NCI-H510A treated with DMSO at 0.1 percent for 48 hours (cell line): ENCODE data around the gene TRMT11.
"Not testable (repeated sequence)": the region's sequence is repeated elsewhere in the genome, so short reads cannot be mapped to it uniquely, and the experiment has no call there.

ENCODE experiments used
- DNase-seq: peaks from one replicate; lab custom pipeline; 2025; lab: John Stamatoyannopoulos, UW

The TRMT11 gene

DNA sequence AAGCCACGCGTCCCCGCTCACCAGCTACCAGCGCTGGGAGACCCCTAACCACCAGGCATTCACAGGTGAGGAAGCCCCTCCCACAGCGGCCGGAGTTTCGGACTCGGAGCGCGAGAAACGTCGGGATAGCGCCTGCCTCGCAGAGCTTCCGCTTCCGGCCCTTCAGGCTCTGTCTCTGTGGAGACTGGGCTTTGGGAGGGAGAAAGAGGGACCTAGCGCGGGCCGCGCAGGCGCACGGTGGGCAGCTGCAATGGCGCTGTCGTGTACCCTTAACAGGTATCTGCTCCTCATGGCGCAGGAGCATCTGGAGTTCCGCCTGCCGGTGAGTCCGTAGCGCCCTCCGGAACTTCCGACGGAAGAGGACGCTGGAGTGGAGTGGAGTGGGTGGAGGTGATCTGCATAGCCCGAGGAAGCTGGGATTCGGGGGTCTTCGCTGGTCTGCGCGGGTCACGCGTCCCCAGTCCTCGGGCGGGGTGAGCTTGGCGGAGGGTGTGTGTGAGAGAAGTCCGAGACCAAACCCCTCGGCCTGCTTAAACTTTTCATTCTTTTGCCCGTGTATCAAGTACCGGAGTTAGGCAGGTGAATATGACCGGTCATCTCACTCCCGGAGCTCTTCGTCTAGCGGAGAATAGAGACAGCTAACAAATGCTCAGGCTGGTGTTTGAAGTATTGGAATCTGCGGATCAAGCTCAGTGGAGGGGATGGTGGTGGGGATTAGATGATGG lies at the start of gene TRMT11:
TRMT11 (plus strand) TSS at position 240 of the 725 bp plus-strand sequence; CDS start at position 251, 11 bp downstream.
- peak; percentile 78 for DNase-seq

DNA sequence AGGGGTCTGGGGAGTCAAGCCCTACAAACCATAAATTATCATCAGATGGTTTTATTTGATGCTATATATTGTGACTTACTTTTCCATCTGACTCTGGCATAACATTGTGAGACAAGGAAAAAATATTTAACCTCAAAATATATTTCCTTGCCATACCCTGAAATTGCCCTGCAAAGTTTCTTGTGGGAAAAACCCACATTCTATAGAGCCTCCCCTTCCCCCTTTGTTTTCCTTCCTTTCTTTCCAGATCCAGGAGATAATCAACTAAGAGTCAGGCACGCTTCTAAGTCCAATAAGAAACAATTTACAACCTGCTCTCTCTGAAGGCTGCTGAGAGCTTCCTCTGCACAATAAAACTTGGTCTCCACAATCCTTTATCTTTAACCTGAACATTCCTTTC lies 47.3 kb upstream of the TRMT11 start:
- DNase-seq: no peak

DNA sequence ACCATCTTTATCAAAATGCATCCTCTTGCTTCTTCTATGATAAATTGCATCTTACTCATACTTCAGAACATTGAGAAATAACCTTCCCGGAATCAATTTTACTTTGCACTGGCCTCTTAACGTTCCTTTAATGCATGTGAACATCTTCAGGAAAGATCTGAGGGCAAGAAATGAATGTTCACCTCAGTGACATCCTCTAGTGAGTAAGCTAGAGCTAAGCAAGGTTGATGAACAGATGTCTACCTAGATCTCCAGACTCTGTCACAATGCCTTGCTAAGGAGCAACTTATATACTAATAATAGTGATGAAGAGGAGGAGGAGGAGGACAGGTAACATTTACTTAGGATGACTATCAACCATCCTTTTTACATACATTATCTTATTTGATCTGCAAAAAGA lies 46.5 kb upstream of the TRMT11 start:
- DNase-seq: no peak

DNA sequence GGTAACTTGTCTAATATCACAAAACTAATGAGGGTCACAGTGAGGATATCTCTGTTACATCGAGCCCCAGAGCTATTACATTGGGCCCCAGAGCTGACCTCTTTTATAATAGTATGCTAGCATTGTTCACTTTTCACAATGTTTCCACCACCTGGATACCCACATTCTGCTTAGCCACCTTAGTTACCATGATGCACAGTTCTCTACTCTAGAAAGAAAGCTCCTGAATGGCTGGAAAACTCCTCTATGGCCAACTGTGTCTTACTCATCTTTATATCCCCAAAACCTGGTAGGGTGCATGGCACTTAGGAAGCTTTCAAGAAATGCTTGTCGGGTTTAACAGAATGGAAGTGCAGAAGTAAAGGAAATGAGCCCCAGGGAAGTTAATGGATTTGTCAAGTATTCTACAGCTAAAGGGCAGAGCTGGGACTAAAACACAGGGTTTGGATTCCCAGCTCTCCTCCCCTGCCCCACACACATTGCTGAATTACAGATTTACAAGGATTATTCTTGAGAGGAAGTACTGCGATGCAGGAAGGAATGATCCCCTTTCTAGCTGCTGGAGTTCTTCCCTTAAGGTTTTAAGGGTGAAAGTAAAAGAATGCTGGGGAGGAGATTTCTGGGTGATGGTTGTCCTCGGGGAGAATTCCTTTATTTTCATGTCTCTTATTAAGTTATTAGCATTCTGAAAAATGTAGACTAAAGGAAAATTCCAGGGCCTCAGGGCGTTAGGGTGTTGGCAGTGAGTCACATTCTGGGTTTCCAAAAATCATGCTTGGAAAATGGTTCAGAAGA lies 45.9 kb upstream of the TRMT11 start:
- no peak for DNase-seq

DNA sequence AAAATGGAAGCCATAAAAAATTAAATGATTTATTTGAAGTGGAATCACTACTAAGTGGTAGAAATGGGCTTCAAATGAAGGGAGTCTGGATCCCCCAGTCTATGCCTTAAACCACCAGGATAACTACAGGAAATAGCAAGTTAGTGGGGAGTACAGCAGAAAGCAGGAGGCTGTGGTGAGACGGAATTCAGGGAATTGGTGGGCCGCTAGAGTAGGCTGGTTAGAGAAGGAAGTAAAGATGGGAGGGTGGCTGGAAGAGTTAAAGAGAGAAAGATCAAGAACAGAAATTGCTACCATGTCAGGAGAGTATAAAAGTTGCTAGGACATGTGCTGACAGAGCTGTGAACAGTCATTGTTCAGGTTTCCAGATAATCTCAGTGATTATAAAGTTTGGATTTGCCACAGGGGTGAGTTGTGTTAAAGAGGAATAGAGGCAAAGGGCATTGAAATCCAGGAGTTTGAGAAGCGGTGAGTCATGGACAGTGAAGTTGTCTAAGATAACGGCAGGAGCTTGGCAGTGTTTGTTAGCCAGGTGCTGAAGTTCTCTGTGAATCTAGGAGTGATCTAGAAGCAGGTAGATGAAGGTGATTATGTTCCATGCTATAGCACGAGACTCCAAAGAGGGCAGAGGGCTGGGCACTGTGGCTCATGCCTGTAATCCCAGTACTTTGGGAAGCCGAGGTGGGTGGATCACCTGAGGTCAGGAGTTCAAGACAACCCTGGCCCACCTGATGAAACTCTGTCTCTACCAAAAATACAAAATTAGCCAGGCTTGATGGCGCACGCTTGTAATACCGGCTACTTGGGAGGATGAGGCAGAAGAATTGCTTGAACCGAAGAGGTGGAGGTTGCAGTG lies 43.4 kb upstream of the TRMT11 start:
- DNase-seq: no peak

DNA sequence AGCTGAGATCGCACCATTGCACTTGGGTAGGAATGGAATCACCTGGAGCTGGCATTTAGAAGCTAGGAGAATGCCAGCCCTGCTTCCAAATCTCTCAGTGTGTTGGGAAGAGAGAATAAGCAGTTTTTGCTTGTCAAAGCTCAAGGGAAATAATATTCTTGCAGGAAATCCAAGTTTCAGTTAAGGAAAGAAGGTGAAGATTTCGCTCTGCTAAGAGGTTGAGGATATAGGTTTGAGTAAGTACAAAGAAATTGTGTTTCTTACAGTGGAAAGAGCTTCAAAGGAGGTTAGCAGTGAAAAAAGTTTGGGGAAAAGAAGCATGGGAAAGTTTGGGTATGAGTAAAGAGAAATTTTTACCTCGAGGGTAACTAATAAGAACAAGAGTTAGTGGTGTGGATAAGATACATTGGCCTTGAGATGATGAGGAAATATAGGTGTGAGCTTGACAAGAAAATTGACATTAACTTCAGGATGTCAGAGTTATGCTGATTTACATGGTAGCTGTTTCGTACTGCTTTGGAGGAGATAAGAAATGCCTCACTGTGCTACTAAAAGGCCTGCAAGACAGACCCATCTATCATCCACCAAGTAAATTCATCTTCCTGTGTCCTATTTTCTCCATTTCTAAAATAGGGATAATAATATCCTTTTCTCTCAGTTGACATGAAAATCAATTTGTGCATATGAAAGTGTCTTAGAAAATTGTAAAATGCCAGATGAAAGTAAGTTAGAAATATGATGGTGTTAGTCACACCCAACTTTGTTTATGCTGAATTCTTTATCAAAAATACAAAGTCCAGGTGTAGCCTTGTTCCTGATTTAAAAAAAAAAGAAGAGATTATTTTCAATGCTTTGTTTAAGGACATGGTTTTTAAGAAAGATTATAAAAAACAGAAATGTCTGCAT lies 42.6 kb upstream of the TRMT11 start:
- DNase-seq: no peak

DNA sequence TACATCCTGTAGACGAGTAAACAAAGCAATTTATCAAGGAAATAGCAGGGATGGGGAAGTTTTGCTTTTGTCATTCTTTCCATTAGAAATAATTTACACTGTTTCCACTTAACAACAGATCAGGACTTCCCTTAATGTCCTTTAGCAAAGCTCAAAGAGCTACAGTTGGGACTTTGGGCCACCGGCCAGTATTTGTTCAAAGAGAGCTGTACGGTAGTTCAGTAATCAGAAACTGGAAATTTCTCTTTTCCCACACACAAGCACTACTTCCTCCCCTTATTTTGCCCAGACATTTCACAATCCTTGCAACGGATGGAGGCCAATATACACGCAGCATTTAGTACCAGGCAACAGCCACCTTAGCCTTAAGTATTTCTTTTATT lies 41.9 kb upstream of the TRMT11 start:
- DNase-seq: no peak

DNA sequence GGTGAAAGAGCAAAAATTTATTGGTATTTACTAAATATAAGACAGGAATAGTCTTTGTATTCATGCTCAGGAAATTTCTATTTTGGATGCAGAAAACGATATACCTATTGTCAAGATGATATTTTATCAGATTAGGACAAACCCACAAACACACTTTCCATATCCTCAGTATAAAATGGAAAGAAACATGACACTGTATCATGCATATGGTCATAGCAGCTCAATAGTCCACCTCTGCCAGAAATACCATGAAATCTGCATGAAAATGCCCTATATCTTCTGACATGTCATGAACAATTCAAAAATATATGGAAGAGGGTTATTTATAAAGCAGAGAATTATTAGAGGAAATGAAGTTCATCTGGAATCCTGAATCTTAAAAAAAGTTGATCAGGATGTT lies 41.4 kb upstream of the TRMT11 start:
- no peak for DNase-seq

DNA sequence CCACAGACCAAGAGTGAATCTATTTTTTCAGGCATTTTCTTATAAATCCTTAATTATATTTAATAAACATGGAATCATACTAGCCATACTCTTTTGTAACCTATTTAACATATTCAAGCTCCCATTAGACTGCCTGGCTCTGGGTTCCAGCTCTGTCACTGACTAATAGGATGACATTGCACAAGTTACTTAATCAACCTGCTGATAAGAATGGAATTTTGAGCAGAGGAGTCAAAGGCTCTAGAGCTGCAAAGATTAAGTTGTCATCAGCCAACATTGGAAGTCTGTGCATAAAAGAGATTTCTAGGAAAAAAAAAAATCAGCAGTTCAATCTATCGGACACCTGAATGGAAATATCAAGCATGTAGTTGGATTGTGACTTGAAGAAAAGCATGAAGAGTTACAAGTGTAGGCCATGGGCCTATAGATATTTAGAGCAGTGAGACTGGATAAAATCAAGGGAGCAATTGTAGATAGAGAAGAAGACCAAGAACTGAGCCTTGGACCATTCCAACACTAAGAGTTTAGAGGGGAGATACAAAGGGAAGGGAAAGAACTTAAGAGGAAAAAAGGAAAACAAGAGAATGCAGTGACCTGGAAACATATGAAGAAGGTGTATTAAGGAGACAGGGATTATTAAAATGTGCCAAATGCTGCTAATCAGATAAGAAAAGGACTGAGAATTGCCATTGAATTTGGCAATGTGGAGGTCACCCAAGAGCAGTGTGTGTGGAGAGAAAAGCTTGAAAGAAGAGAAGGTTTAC lies 40.8 kb upstream of the TRMT11 start:
- no peak for DNase-seq

DNA sequence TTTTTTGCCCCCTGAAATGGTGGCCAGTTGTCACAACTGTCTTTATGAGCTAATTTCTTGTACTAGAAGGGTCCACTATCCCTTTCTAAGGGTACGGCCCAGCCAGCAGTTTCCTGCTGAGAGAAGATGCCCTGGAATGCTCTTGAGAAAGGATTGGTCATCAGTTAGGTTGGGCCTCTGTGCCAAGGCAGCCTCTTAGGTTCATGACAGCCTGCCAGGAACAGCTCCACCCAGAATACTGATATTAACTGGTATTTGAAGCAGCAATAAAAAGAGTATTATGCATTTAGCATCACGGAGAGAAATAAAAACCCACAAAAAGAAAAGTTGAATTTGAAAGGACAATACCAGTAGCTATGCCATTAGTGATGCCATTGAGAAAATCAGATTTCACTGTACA lies 38.7 kb upstream of the TRMT11 start:
- DNase-seq: no peak

DNA sequence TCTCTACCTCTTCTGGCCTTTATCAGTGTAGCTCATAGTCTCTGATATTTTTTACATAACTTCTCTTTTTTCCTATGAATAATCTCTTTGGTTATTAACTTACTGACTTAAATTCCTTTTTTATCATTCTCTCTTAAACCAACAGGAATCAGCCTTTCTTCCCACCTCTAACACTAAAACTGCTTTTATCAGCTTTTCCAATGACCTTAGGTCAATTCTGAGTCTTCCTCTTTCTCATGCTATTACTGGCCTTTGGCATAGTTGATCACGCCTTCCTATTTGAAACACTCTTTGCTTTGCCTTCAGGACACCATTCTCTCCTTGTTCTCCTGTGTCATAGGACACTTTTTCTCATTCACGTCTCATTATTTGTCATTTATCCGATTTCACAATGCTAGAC lies 37.9 kb upstream of the TRMT11 start:
- DNase-seq: no peak

DNA sequence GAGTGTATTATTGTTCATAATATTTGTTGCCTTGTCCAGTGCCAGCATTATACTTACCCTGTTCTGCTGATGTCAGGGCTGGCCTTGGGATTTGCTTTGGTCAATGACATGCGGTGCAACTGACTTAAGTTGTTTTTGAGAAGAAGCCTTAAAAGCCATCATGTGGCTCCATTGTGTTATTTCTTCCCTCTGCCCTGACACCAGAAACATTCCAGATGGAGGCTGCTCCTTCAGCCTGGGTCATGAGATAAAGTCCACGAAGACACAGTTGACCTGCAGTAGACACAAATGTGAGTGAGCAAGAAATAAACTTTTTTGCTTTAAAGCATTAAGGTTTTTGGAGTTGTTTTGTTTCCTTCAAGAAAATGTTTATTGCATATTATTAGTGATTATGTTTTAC lies 37.3 kb upstream of the TRMT11 start:
- DNase-seq: no peak

DNA sequence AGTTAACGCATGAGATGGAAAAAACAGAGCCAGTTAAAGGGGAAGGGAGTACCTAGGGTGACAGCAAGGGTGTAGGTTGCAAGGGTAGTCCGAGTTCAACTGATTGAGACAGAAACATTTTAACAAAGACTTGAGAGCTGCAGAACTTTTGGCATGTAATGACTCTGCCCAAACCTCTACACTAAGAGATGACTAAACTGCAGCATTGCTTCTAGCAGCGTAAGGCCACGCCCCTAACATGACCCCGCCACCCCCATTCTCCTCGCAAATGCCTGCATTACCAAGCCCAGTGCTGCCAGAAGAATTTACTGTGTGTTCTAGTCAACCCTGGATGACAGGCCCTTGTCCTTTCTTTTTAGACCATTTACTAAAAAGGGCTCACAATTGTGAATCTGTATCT lies 36.0 kb upstream of the TRMT11 start:
- no peak for DNase-seq

DNA sequence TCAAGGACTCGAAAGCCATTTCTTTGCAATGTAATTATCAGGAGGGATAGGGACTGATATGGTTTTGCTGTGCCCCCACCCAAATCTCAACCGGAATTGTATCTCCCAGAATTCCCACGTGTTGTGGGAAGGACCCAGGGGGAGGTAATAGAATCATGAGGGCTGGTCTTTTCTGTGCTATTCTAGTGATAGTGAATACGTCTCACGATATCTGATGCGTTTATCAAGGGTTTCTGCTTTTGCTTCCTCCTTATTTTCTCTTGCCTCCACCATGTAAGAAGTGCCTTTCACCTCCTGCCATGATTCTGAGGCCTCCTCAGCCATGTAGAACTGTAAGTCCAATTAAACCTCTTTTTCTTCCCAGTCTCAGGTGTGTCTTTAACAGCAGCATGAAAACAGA lies 35.6 kb upstream of the TRMT11 start:
- not testable (repeated sequence) for DNase-seq

DNA sequence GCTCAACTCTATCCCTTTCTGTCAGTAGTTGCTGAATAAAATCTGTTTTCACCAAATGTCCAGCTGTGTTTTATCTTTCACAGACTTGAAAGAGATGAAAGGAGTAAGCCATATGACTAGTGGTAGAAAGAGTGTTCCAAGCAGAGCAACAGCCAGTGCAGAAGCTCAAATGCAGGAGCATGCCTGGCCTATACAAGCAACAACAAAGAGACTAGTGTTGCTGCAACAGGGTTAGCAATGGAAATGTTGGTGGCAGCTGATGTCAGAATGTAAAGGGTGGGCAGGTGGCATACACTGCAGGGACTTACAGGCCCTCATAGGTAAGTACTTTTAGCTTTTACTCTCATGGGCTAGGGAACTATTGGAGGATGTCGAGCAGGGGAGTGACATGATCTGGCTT lies 35.0 kb upstream of the TRMT11 start:
- no peak for DNase-seq

DNA sequence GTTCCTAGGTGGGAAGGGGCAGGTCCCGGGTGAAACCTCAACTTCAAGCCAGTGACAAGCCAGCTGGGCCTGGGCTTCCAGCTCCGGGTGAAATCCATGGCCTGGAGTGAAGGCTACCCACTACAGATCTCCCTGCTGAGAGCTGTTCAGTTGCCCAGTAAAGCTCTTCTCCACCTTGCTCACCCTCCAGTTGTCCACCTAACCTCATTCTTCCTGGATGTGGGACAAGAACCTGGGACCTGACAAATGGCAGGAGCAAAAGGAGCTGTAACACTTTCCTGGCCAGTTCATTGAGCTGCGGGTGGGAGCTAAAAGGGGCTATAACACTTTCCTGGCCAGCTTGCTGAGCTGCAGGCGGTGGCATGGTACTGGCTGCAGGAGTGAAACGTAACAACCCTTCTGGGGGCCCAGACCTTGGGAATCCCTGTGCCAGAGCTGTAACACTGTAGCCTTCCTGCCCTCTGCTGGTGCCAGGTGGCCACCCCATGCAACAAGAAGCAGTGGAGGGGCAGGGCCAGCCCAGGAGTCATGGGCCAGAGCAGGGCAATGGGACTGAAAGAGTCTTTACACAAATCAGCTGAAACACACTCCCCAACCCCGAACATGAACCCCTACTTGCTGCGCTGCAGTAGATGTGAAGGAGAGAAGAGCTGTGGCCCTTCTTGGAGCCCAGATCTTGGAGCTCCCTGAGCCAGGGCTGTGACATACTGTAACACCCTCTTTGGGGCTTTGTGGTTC lies 33.4 kb upstream of the TRMT11 start:
- DNase-seq: peak; percentile 30

DNA sequence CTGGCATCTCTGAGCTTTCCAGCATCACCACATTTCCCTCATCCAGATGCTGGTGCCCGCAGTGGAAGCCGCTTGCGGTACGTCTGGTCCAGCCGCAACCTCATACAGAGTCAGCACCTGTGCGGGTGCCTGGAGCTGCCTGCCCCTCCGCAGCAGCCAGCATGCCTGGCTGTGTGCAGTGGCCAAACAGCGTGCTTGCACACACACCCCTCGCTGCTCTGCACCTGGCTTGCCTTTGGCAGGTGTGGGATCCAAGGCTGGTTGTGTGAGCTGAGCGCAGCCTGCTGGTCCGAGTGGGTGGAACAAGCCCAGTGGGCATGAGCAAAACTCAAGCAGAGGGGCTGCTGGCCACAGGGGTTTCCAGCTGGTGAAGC lies 32.9 kb upstream of the TRMT11 start:
- peak; percentile 41 for DNase-seq

DNA sequence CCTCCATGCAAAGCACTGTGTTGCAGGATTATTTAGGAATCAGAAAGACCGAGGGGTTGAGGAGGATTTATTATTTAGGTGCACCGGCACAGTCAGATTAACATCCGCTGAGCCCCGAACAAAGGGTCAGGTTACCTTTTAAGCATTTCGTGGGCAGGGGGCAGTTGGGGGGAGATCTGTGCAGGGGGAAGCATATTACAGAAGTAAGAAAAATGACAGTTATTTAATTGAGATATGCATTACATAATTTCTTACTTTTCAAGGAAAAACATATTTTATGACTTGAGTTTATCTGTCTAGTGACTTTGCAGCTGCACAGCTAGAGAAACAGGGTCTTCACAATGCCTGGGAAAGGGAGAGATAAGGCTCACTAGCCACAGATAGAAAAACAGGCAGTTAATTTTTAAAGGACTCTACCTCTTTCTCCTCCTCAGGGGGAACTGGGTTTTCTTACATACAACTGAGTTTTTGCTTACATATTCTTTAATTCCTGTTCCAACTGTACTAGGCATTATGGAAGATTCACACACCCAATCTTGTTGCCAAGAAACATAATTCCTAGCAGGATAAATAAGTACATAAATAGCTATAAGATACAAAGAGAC lies 31.5 kb upstream of the TRMT11 start:
- no peak for DNase-seq

DNA sequence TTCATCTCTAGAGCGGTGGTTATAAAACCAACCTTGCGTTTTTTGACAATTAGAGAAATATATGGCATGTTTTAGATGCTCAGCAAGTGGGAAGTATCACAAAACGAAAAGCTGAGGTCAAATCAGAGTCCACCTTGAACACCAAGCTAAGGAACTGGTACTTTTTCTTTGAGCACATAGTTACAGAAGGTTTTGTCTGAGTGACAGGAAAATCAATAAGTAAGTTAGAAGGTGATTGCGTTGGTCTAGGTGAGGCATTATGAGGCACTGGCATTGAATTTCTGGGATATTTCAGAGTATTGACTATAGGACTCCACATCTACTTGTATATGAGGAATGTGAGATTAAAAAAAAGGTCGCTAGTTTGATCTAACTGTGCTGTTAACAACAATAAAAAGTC lies 30.4 kb upstream of the TRMT11 start:
- DNase-seq: peak; percentile 2
